Measurements from ENCODE around the gene CA12.

DNA sequence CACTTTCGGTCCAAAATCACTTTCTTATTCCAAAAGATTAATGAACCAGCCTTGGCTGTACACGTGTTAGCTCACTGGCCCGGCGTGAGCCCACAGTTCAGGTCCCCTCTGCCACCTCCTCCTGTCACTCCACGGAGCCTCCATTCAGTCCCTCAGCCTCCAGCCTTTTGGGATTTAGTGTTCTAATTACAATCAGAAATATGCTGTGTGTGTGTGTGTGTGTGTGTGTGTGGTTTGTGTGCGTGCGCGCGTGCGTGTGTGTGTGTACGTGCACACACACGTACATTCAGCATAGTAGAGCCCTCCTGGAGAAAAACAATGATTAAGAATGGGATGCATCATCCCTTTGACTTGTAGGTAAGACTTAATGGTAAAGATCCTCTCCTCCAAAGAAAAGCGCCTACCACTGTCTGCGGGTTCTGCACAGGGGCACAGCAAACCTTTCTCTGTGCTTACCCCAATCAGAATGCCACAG lies 801 bp downstream of the CA12 start:
- TF ChIP-seq CTCF (IDR thresholded peaks at IDR 0.05; ENCODE audit: insufficient read depth, low read length), result no peak
- TF ChIP-seq, protein P1, sequence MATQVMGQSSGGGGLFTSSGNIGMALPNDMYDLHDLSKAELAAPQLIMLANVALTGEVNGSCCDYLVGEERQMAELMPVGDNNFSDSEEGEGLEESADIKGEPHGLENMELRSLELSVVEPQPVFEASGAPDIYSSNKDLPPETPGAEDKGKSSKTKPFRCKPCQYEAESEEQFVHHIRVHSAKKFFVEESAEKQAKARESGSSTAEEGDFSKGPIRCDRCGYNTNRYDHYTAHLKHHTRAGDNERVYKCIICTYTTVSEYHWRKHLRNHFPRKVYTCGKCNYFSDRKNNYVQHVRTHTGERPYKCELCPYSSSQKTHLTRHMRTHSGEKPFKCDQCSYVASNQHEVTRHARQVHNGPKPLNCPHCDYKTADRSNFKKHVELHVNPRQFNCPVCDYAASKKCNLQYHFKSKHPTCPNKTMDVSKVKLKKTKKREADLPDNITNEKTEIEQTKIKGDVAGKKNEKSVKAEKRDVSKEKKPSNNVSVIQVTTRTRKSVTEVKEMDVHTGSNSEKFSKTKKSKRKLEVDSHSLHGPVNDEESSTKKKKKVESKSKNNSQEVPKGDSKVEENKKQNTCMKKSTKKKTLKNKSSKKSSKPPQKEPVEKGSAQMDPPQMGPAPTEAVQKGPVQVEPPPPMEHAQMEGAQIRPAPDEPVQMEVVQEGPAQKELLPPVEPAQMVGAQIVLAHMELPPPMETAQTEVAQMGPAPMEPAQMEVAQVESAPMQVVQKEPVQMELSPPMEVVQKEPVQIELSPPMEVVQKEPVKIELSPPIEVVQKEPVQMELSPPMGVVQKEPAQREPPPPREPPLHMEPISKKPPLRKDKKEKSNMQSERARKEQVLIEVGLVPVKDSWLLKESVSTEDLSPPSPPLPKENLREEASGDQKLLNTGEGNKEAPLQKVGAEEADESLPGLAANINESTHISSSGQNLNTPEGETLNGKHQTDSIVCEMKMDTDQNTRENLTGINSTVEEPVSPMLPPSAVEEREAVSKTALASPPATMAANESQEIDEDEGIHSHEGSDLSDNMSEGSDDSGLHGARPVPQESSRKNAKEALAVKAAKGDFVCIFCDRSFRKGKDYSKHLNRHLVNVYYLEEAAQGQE (IDR thresholded peaks at IDR 0.05; ENCODE audit: insufficient replicate concordance, low read depth), result no peak
- no peak for TF ChIP-seq POLR2AphosphoS5 (IDR thresholded peaks at IDR 0.05; ENCODE audit: low read depth)
